Lung (tissue), 12 donors: ENCODE data around the gene ZEB1. TPM values are rescaled to one million over a fixed set of nuclear protein-coding genes. Genes with fewer than 3 reads are reported as not detected.
A peak's percentile ranks its signal among the peaks of the same experiment; 100 is the strongest.

Experiments
- ATAC-seq: fragments of 200-7000 bp; cut with Tn5 transposase; one replicate; pipeline ENCODE4 v1.9.1; 2020; ENCODE audit warnings: moderate number of reproducible peaks; ENCODE audit not compliant: insufficient read depth, low FRiP score
- DNase-seq, 3 donors: peaks; one replicate each; pipeline ENCODE4 v3.0.0-alpha.2; 2013 to 2017
- H3K27ac ChIP-seq, 2 donors: one replicate each; pipeline ENCODE4 v1.5.1; 2013; ENCODE audit warnings: mild to moderate bottlenecking in 2 of 2, moderate library complexity in 2 of 2, control low read depth in 1 of 2, inconsistent platforms in 1 of 2, low read depth in 1 of 2, low read length in 1 of 2
- H3K27me3 ChIP-seq, 3 donors: one replicate each; pipeline ENCODE4 v1.5.1; 2013; ENCODE audit warnings: low read length in 2 of 3; ENCODE audit not compliant: control insufficient read depth in 3 of 3, insufficient read depth in 3 of 3
- H3K36me3 ChIP-seq, 4 donors: one replicate each; pipeline ENCODE4 v1.5.1; 2013; ENCODE audit warnings: low read length in 4 of 4, mild to moderate bottlenecking in 1 of 4, moderate library complexity in 1 of 4; ENCODE audit not compliant: control insufficient read depth in 4 of 4, insufficient read depth in 4 of 4
- H3K4me1 ChIP-seq, 5 donors: one replicate each; pipeline ENCODE4 v1.5.1; 2013; ENCODE audit warnings: low read length in 5 of 5, mild to moderate bottlenecking in 2 of 5, moderate library complexity in 1 of 5; ENCODE audit not compliant: control insufficient read depth in 5 of 5, insufficient read depth in 5 of 5
- H3K4me3 ChIP-seq: one replicate; pipeline ENCODE4 v1.5.1; 2013; ENCODE audit warnings: mild to moderate bottlenecking, control low read depth, moderate library complexity
- H3K9ac ChIP-seq, 2 donors: one replicate each; pipeline ENCODE4 v1.5.1; 2013; ENCODE audit warnings: low read length in 2 of 2, control low read depth in 1 of 2; ENCODE audit not compliant: insufficient read depth in 1 of 2
- H3K9me3 ChIP-seq, 4 donors: one replicate each; pipeline ENCODE4 v1.5.1; 2013; ENCODE audit warnings: low read length in 3 of 4, mild to moderate bottlenecking in 1 of 4, moderate library complexity in 1 of 4; ENCODE audit not compliant: control insufficient read depth in 4 of 4, insufficient read depth in 3 of 4
- CTCF ChIP-seq: IDR thresholded peaks from 2 replicates; pipeline ENCODE4 v1.5.1; 2012; ENCODE audit warnings: mild to moderate bottlenecking; ENCODE audit errors: control extremely low read depth, extremely low read depth
- WGBS, 2 donors: extraction: QIAGEN DNeasy Blood & Tissue Kit; methylation state at CpG; one replicate each; pipeline ENCODE4 v1.1.7; 2013; 5-methylcytosine and 5-hydroxymethylcytosine counted together
- polyA plus RNA-seq, 2 donors: library from polyadenylated mRNA; stranded (reverse); fragments of 200-250 nt; gene quantifications; one replicate each; pipeline ENCODE4 v1.2.1, GENCODE V29; 2013
- total RNA-seq, 2 donors: library from RNA; depleted of rRNA in 1 of 2; stranded (reverse); fragments of >200 nt in 1 of 2; gene quantifications; one replicate each; pipeline ENCODE4 v1.2.1, GENCODE V29; 2014 to 2021
- donor health status: control.
- donor health status: control.
- donor health status: Bipolar disorder and iron deficiency.
- donor health status: healthy.
- donor health status: DM: yes; HTN: yes; CAD: no.

Gene ZEB1
- total and polyA plus RNA-seq, 4 donors, result 8.4 to 86.9 (median 19.5) TPM

GRCh38 chr10:31384589-31384949 is 65.6 kb downstream of the ZEB1 start:
- Histone ChIP-seq H3K9ac (no peak overlapping the region), H3K4me3 (no peak overlapping the region), H3K36me3 (peaks cover 0 to 3% (median 0%) of the 10 kb centered on the region in 4 donors), H3K27ac (no peak overlapping the region), H3K9me3 (no peaks in the 10 kb centered on the region), H3K27me3 (no peaks in the 10 kb centered on the region), H3K4me1 (peaks cover 0 to 10% (median 0%) of the 10 kb centered on the region in 5 donors)
- ATAC-seq, result no peak
- 70 to 97% methylated on average over 2 of the region's 2 CpGs for WGBS, 2 donors
- no peak for TF ChIP-seq CTCF
- DNase-seq, result no peak

DNA sequence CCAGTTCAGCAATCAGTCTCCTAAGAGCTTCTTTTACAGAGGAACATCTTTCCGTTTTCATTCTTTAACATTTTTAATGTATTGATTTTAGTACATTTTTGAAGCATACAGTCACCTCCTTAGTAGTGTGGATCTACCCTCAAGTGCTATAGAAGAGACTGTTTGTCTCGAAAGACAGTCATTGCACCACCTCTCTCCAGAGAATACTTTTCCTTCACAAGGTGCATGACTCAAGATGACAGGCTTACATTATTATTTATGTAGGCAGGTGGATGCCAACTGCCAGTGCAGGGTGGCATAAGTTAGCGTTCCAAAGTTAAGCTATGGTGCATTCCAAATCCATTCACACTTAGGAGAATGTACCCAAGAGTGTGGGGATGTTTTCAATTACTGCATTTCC is 71.8 kb downstream of the ZEB1 start:
- peaks cover 0 to 6% (median 2%) of the 10 kb centered on the region in 4 donors for H3K36me3 ChIP-seq
- no peak overlapping the region for H3K27ac ChIP-seq
- DNase-seq, result no peak
- no peak for TF ChIP-seq CTCF
- 87 to 94% methylated on average over 3 of the region's 3 CpGs for WGBS, 2 donors
- peaks cover 0 to 11% (median 0%) of the 10 kb centered on the region in 5 donors for H3K4me1 ChIP-seq
- H3K4me3 ChIP-seq, result no peak overlapping the region
- H3K9me3 ChIP-seq, result no peaks in the 10 kb centered on the region
- ATAC-seq, result no peak
- no peaks in the 10 kb centered on the region for H3K27me3 ChIP-seq
- H3K9ac ChIP-seq, result no peak overlapping the region

DNA sequence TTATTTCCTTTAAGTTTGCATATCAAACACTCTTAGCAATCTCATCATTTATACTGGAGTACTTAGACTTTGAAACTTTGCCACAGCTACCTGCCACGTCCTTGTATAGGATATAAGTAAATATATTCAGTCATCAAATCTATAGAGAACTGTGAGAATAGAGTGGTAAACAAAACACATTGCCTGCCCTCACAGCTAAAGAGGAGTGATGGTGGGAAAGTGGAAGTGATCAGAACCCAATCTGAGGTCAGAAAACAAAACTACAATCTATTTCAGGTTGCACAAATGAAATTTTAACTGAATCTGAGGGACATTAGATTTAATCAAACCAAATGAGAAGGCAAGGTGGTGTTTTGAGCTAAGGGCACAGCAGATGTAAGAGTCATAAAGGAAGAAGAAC is 74.8 kb downstream of the ZEB1 start:
- Histone ChIP-seq H3K9ac (no peak overlapping the region), H3K36me3 (peaks cover 0 to 6% (median under 1%) of the 10 kb centered on the region in 4 donors), H3K27me3 (no peaks in the 10 kb centered on the region), H3K9me3 (no peaks in the 10 kb centered on the region), H3K4me1 (peaks cover 0 to 14% (median 0%) of the 10 kb centered on the region in 5 donors), H3K4me3 (no peak overlapping the region), H3K27ac (no peak overlapping the region)
- 52 to 73% methylated on average over 1 of the region's 1 CpG for WGBS, 2 donors
- DNase-seq (no peak), ATAC-seq (no peak)
- no peak for TF ChIP-seq CTCF

DNA sequence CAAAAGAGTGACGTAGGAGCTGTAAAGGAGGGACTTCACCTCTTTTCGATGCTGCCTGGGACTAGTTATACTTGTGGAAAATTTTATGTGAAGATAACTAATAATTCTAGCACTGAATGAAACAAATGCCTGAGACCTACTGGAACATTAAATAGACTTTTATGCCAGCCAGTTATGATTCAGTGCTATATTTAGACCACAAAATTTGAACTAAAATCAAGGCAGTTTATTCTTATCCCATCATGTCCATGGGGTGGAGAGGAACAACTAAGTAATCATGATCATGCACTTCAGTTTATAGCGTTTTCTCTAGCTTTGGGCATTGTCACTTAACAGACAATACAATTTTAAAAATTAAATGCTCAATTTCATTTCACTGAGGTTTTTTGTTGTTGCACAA is 76.7 kb downstream of the ZEB1 start:
- no peak for DNase-seq
- H3K36me3 ChIP-seq, result peaks cover 0 to 6% (median under 1%) of the 10 kb centered on the region in 4 donors
- TF ChIP-seq CTCF, result no peak
- no peak for ATAC-seq
- H3K27me3 ChIP-seq, result no peaks in the 10 kb centered on the region
- peaks cover 0 to 11% (median 0%) of the 10 kb centered on the region in 5 donors for H3K4me1 ChIP-seq
- no peak overlapping the region for H3K9ac ChIP-seq
- no peak overlapping the region for H3K4me3 ChIP-seq
- H3K27ac ChIP-seq, result peak overlapping the region in 1 of 2 donors; percentile 61
- WGBS, 2 donors, result 74 to 81% methylated on average over 3 of the region's 3 CpGs
- H3K9me3 ChIP-seq, result no peaks in the 10 kb centered on the region
